Measurements from ENCODE around the gene RERE.
"Not testable (repeated sequence)": the region's sequence is repeated elsewhere in the genome, so short reads cannot be mapped to it uniquely, and the experiment has no call there.

The RERE gene

DNA sequence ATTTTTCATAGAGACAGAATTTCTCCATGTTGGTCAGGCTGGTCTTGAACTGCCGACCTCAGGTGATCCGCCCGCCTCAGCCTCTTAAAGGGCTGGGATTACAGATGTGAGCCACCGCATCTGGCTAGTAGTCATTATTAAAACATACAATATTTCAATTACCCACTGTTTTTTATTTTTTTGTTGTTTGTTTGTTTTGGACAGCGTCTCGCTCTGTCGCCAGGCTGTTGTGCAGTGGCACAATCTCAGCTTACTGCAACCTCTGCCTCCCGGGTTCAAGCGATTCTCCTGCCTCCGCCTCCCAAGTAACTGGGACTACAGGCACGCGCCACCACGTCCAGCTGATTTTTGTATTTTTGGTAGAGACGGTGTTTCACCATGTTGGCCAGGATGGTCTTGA is 90.1 kb downstream of the RERE start:
- H3K27me3 ChIP-seq (ENCODE audit: control insufficient read depth in 5 of 5, insufficient read depth in 4 of 5, low read length in 5 of 5); H3K27ac ChIP-seq (ENCODE audit: low read depth, low read length); H3K36me3 ChIP-seq (ENCODE audit: control insufficient read depth in 5 of 5, insufficient read depth in 5 of 5, low read length in 5 of 5); H3K4me3 ChIP-seq (ENCODE audit: low read depth in 1 of 5, low read length in 5 of 5); H3K9me3 ChIP-seq (ENCODE audit: control insufficient read depth in 5 of 5, low read length in 5 of 5); H3K9ac ChIP-seq (ENCODE audit: low read length in 5 of 5): not testable (repeated sequence)
- H3K4me1 ChIP-seq (ENCODE audit: control insufficient read depth in 5 of 5, insufficient read depth in 5 of 5, low read length in 5 of 5): peaks cover 0 to 18% (median 11%) of the 10 kb centered on the region in 5 donors

DNA sequence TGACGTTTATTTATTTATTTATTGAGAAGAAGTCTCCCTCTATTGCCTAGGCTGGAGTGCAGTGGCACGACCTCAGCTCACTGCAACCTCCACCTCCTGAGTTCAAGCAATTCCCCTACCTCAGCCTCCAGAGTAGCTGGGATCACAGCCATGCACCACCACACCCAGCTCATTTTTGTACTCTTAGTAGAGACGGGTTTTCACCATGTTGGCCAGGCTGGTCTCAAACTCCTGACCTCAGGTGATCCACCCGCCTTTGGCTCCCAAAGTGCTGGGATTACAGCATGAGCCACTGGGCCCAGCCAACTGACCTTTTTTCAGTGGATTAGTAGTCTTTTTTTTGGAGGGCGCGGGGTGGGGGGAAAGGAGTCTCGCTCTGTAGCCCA is 90.6 kb downstream of the RERE start:
- H3K9me3 ChIP-seq (ENCODE audit: control insufficient read depth in 5 of 5, low read length in 5 of 5); H3K9ac ChIP-seq (ENCODE audit: low read length in 5 of 5); H3K4me3 ChIP-seq (ENCODE audit: low read depth in 1 of 5, low read length in 5 of 5); H3K36me3 ChIP-seq (ENCODE audit: control insufficient read depth in 5 of 5, insufficient read depth in 5 of 5, low read length in 5 of 5); H3K27me3 ChIP-seq (ENCODE audit: control insufficient read depth in 5 of 5, insufficient read depth in 4 of 5, low read length in 5 of 5); H3K27ac ChIP-seq (ENCODE audit: low read depth, low read length): not testable (repeated sequence)
- peaks cover 0 to 21% (median 14%) of the 10 kb centered on the region in 5 donors for H3K4me1 ChIP-seq (ENCODE audit: control insufficient read depth in 5 of 5, insufficient read depth in 5 of 5, low read length in 5 of 5)

- H3K4me1 ChIP-seq (ENCODE audit: control insufficient read depth in 5 of 5, insufficient read depth in 5 of 5, low read length in 5 of 5): peaks cover 0 to 21% (median 13%) of the 10 kb centered on the region in 5 donors
- H3K36me3 ChIP-seq (ENCODE audit: control insufficient read depth in 5 of 5, insufficient read depth in 5 of 5, low read length in 5 of 5): no peaks in the 10 kb centered on the region
- no peak overlapping the region for H3K4me3 ChIP-seq (ENCODE audit: low read depth in 1 of 5, low read length in 5 of 5)
- H3K9ac ChIP-seq (ENCODE audit: low read length in 5 of 5): no peak overlapping the region
- no peaks in the 10 kb centered on the region for H3K9me3 ChIP-seq (ENCODE audit: control insufficient read depth in 5 of 5, low read length in 5 of 5)
- H3K27me3 ChIP-seq (ENCODE audit: control insufficient read depth in 5 of 5, insufficient read depth in 4 of 5, low read length in 5 of 5): no peaks in the 10 kb centered on the region
- no peak overlapping the region for H3K27ac ChIP-seq (ENCODE audit: low read depth, low read length)
Observed at GRCh38 chr1:8723010-8723409, 94.4 kb downstream of the RERE start.

DNA sequence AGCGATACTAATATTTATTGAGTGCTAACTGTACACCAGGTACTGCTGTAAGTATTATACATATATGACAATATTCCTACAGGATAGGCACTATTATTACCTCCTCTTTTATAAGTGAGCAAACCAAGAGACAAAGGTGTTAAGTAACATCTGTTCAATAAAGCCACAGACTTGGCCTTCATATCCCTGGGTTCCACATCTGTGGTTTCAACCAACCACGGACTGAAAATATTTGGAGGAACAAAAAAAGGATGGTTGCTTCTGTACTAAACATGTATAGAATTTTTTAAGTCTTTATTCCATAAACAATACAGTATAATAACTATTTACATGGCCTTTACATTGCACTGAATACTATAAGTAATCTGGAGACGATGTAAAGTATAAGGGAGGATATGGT is 95.1 kb downstream of the RERE start:
- no peak overlapping the region for H3K9ac ChIP-seq (ENCODE audit: low read length in 5 of 5)
- H3K36me3 ChIP-seq (ENCODE audit: control insufficient read depth in 5 of 5, insufficient read depth in 5 of 5, low read length in 5 of 5): no peaks in the 10 kb centered on the region
- H3K4me1 ChIP-seq (ENCODE audit: control insufficient read depth in 5 of 5, insufficient read depth in 5 of 5, low read length in 5 of 5): peaks cover 0 to 15% (median 7%) of the 10 kb centered on the region in 5 donors
- no peak overlapping the region for H3K4me3 ChIP-seq (ENCODE audit: low read depth in 1 of 5, low read length in 5 of 5)
- no peaks in the 10 kb centered on the region for H3K9me3 ChIP-seq (ENCODE audit: control insufficient read depth in 5 of 5, low read length in 5 of 5)
- no peak overlapping the region for H3K27ac ChIP-seq (ENCODE audit: low read depth, low read length)
- no peaks in the 10 kb centered on the region for H3K27me3 ChIP-seq (ENCODE audit: control insufficient read depth in 5 of 5, insufficient read depth in 4 of 5, low read length in 5 of 5)

DNA sequence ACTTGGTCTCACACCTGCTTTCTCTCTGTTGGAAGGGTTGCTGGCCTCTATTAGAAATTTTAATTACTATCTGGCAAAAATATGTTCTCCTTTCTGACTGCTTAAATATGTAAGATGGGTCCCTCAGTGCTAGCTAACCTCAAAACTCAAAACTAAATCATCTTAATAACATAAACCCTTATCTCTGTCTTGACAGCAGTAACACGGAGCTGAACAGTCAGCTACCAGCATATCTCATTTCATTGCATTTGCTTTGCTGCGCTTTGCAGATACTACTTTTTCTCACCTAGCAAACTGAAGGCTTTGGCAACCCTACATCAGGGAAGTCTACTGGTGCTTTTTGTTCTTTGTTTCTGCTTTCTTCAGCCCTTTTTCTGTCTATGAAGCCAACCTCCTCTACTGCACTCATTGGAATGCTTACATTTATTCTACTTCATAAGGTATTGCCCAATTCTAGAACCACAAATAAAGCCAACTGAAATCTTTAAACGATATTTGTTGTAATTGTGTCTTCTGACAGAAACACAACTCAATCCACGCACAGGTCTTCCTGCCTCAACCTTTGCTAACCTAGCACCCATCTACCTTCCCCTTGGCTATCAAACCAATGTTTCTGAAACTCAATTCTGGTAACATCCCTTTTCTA is 95.6 kb downstream of the RERE start:
- H3K36me3 ChIP-seq (ENCODE audit: control insufficient read depth in 5 of 5, insufficient read depth in 5 of 5, low read length in 5 of 5): no peaks in the 10 kb centered on the region
- H3K9ac ChIP-seq (ENCODE audit: low read length in 5 of 5): no peak overlapping the region
- peaks cover 0 to 10% (median 5%) of the 10 kb centered on the region in 5 donors for H3K4me1 ChIP-seq (ENCODE audit: control insufficient read depth in 5 of 5, insufficient read depth in 5 of 5, low read length in 5 of 5)

DNA sequence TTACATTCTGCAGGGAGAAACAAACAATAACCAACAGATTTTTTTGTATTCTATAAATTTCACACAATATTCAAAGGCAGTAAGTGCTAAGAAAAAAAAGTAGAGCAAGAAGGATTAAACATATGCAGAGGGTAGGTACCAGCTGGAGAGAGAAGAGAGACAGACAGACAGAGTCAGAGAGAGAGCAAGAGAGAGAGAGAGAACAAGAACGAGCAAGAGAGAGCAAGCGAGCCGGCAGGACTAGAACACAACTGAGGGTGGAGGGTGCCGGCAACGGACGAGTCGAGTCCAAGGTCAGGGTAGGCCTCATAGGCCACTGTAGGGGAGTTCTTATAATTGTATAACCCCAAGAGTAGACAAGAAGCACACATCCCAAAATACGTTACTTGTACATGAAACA is 97.1 kb downstream of the RERE start:
- Histone ChIP-seq H3K27me3 (ENCODE audit: control insufficient read depth in 5 of 5, insufficient read depth in 4 of 5, low read length in 5 of 5) (no peaks in the 10 kb centered on the region), H3K9me3 (ENCODE audit: control insufficient read depth in 5 of 5, low read length in 5 of 5) (no peaks in the 10 kb centered on the region), H3K36me3 (ENCODE audit: control insufficient read depth in 5 of 5, insufficient read depth in 5 of 5, low read length in 5 of 5) (no peaks in the 10 kb centered on the region), H3K4me1 (ENCODE audit: control insufficient read depth in 5 of 5, insufficient read depth in 5 of 5, low read length in 5 of 5) (peaks cover 0 to 7% (median 5%) of the 10 kb centered on the region in 5 donors), H3K27ac (ENCODE audit: low read depth, low read length) (no peak overlapping the region), H3K4me3 (ENCODE audit: low read depth in 1 of 5, low read length in 5 of 5) (no peak overlapping the region), H3K9ac (ENCODE audit: low read length in 5 of 5) (no peak overlapping the region)

More for the DNA sequence above, 95.6 kb downstream of the RERE start:
- no peak overlapping the region for H3K4me3 ChIP-seq (ENCODE audit: low read depth in 1 of 5, low read length in 5 of 5)
- H3K27ac ChIP-seq (ENCODE audit: low read depth, low read length): no peak overlapping the region
- H3K9me3 ChIP-seq (ENCODE audit: control insufficient read depth in 5 of 5, low read length in 5 of 5): no peaks in the 10 kb centered on the region
- H3K27me3 ChIP-seq (ENCODE audit: control insufficient read depth in 5 of 5, insufficient read depth in 4 of 5, low read length in 5 of 5): no peaks in the 10 kb centered on the region

- no peak overlapping the region for H3K27ac ChIP-seq (ENCODE audit: low read depth, low read length)
- no peaks in the 10 kb centered on the region for H3K36me3 ChIP-seq (ENCODE audit: control insufficient read depth in 5 of 5, insufficient read depth in 5 of 5, low read length in 5 of 5)
- no peak overlapping the region for H3K9ac ChIP-seq (ENCODE audit: low read length in 5 of 5)
- H3K9me3 ChIP-seq (ENCODE audit: control insufficient read depth in 5 of 5, low read length in 5 of 5): no peaks in the 10 kb centered on the region
- no peak overlapping the region for H3K4me3 ChIP-seq (ENCODE audit: low read depth in 1 of 5, low read length in 5 of 5)
- peaks cover 0 to 7% (median 5%) of the 10 kb centered on the region in 5 donors for H3K4me1 ChIP-seq (ENCODE audit: control insufficient read depth in 5 of 5, insufficient read depth in 5 of 5, low read length in 5 of 5)
- H3K27me3 ChIP-seq (ENCODE audit: control insufficient read depth in 5 of 5, insufficient read depth in 4 of 5, low read length in 5 of 5): no peaks in the 10 kb centered on the region
Observed at GRCh38 chr1:8718850-8719361, 98.5 kb downstream of the RERE start.

DNA sequence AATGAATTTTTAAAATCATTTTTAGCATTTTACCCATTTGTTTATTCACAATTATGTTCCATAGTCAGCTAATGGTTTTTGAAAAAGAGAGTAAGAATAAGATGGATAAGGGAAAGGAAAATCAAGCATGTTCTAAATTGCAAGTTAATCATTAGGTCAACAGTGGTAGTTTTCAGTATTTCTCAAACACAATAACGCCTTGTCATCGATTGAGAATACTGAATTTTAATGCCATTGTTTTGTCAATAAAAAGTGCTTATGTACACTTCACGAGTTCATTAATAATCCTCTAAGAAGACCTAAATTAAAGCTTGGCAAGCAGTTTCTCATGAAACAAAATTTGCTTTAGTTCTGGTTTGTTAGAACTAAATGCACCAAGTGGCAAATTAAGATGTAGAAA is 100.3 kb downstream of the RERE start:
- no peak overlapping the region for H3K27ac ChIP-seq (ENCODE audit: low read depth, low read length)
- H3K27me3 ChIP-seq (ENCODE audit: control insufficient read depth in 5 of 5, insufficient read depth in 4 of 5, low read length in 5 of 5): no peaks in the 10 kb centered on the region
- H3K36me3 ChIP-seq (ENCODE audit: control insufficient read depth in 5 of 5, insufficient read depth in 5 of 5, low read length in 5 of 5): no peaks in the 10 kb centered on the region

DNA sequence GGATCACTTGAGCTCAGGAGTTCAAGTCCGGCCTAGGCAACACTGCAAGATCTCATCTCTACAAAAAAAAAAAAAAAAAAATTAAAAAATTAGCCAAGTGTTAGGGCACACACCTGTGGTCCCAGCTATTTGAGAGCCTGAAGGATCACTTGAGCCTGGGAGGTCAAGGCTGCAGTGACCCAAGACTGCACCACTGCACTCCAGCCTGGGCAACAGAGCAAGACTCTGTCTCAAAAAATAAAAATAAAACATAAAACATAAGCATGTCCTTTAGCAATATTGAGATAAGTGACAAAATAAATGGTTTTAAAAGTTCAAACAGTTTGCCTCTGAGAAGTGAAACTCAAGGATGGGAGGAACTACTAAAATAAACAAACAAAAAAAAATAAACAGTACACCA is 101.2 kb downstream of the RERE start:
- Histone ChIP-seq H3K4me1 (ENCODE audit: control insufficient read depth in 5 of 5, insufficient read depth in 5 of 5, low read length in 5 of 5) (peaks cover 4 to 14% (median 12%) of the 10 kb centered on the region in 5 donors), H3K36me3 (ENCODE audit: control insufficient read depth in 5 of 5, insufficient read depth in 5 of 5, low read length in 5 of 5) (no peaks in the 10 kb centered on the region), H3K9ac (ENCODE audit: low read length in 5 of 5) (no peak overlapping the region), H3K9me3 (ENCODE audit: control insufficient read depth in 5 of 5, low read length in 5 of 5) (no peaks in the 10 kb centered on the region), H3K27me3 (ENCODE audit: control insufficient read depth in 5 of 5, insufficient read depth in 4 of 5, low read length in 5 of 5) (no peaks in the 10 kb centered on the region), H3K4me3 (ENCODE audit: low read depth in 1 of 5, low read length in 5 of 5) (no peak overlapping the region), H3K27ac (ENCODE audit: low read depth, low read length) (no peak overlapping the region)

More for the DNA sequence above, 100.3 kb downstream of the RERE start:
- Histone ChIP-seq H3K4me1 (ENCODE audit: control insufficient read depth in 5 of 5, insufficient read depth in 5 of 5, low read length in 5 of 5) (peaks cover 2 to 15% (median 14%) of the 10 kb centered on the region in 5 donors), H3K4me3 (ENCODE audit: low read depth in 1 of 5, low read length in 5 of 5) (no peak overlapping the region), H3K9ac (ENCODE audit: low read length in 5 of 5) (no peak overlapping the region), H3K9me3 (ENCODE audit: control insufficient read depth in 5 of 5, low read length in 5 of 5) (no peaks in the 10 kb centered on the region)

DNA sequence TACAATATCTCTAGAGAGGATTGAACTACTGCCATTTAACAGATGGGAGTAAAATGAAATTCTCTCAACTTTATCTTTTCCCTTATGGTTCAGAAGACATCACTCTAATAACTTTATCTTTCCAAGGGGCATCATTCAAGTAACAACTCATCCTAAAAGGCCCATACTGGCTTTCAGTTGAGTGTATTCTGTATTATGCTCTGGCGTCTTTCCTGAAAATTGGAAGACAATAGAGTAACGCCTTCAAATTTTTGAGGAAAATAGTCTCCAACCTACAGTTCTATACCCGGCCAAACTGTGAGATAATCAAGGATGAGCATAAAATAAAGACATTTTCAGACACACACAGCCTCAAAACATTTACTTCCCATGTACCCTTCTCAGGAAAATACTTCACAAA is 103.3 kb downstream of the RERE start:
- Histone ChIP-seq H3K4me3 (ENCODE audit: low read depth in 1 of 5, low read length in 5 of 5) (no peak overlapping the region), H3K27me3 (ENCODE audit: control insufficient read depth in 5 of 5, insufficient read depth in 4 of 5, low read length in 5 of 5) (no peaks in the 10 kb centered on the region), H3K27ac (ENCODE audit: low read depth, low read length) (no peak overlapping the region)

More for the DNA sequence above, 103.3 kb downstream of the RERE start:
- Histone ChIP-seq H3K36me3 (ENCODE audit: control insufficient read depth in 5 of 5, insufficient read depth in 5 of 5, low read length in 5 of 5) (no peaks in the 10 kb centered on the region), H3K9ac (ENCODE audit: low read length in 5 of 5) (no peak overlapping the region), H3K4me1 (ENCODE audit: control insufficient read depth in 5 of 5, insufficient read depth in 5 of 5, low read length in 5 of 5) (peaks cover 4 to 14% (median 12%) of the 10 kb centered on the region in 5 donors), H3K9me3 (ENCODE audit: control insufficient read depth in 5 of 5, low read length in 5 of 5) (no peaks in the 10 kb centered on the region)
